Loucy (cell line): Measurements from ENCODE around the gene FRMD4A.

Experiments used
- H2AFZ ChIP-seq: fragments of 200-600 bp; sonication (generic); 2 replicates; pipeline ENCODE4 v1.6.0; 2016; ENCODE audit warnings: antibody characterized with exemption, mild to moderate bottlenecking, low read length, moderate library complexity
- H3F3A ChIP-seq: fragments of 200-600 bp; 2 replicates; pipeline ENCODE4 v1.6.0; 2016; ENCODE audit warnings: antibody characterized with exemption, low read depth, mild to moderate bottlenecking
- H3K27me3 ChIP-seq: fragments of 200-600 bp; sonication (generic); 2 replicates; pipeline ENCODE4 v1.6.1; 2014; ENCODE audit warnings: low read length, mild to moderate bottlenecking; ENCODE audit not compliant: insufficient read depth, poor library complexity, severe bottlenecking
- H3K36me3 ChIP-seq: fragments of 200-600 bp; sonication (generic); 2 replicates; pipeline ENCODE4 v1.6.1; 2016; ENCODE audit warnings: low read length; ENCODE audit not compliant: insufficient read depth
- H3K4me1 ChIP-seq: fragments of 200-600 bp; sonication (generic); 2 replicates; pipeline ENCODE4 v1.5.1; 2014; ENCODE audit warnings: low read length, mild to moderate bottlenecking; ENCODE audit not compliant: insufficient read depth, poor library complexity, severe bottlenecking
- H3K4me2 ChIP-seq: fragments of 200-600 bp; sonication (generic); 2 replicates; pipeline ENCODE4 v1.6.0; 2014; ENCODE audit warnings: antibody characterized with exemption, low read length, low read depth, mild to moderate bottlenecking; ENCODE audit not compliant: poor library complexity, severe bottlenecking
- H3K4me3 ChIP-seq: fragments of 200-600 bp; sonication (generic); 2 replicates; pipeline ENCODE4 v1.5.1; 2014; ENCODE audit warnings: low read length, mild to moderate bottlenecking, mixed read lengths; ENCODE audit not compliant: poor library complexity, severe bottlenecking
- H3K79me2 ChIP-seq: fragments of 200-600 bp; sonication (generic); 2 replicates; pipeline ENCODE4 v1.6.1; 2014; ENCODE audit warnings: low read length; ENCODE audit not compliant: insufficient read depth
- H3K9ac ChIP-seq: fragments of 200-600 bp; sonication (generic); 2 replicates; pipeline ENCODE4 v1.6.0; 2014; ENCODE audit warnings: mild to moderate bottlenecking, low read depth, low read length, moderate library complexity; ENCODE audit not compliant: poor library complexity, severe bottlenecking
- H3K9me2 ChIP-seq: fragments of 200-600 bp; sonication (generic); replicated peaks from 2 replicates; pipeline ENCODE4 v1.6.1; 2016; ENCODE audit warnings: low read depth, low read length, mixed read lengths
- H3K9me3 ChIP-seq: fragments of 200-600 bp; sonication (generic); 2 replicates; pipeline ENCODE4 v1.6.1; 2014; ENCODE audit warnings: mild to moderate bottlenecking, antibody characterized with exemption, low read length, low read depth; ENCODE audit not compliant: insufficient read depth
- H4K20me1 ChIP-seq: fragments of 200-600 bp; sonication (generic); 2 replicates; pipeline ENCODE4 v1.6.0; 2014; ENCODE audit warnings: antibody characterized with exemption, low read length, mild to moderate bottlenecking; ENCODE audit not compliant: insufficient read depth, poor library complexity, severe bottlenecking
- EZH2phosphoT487 ChIP-seq: fragments of 200-600 bp; IDR thresholded peaks from 2 replicates; pipeline ENCODE4 v1.6.1; 2018; ENCODE audit warnings: antibody characterized with exemption, mild to moderate bottlenecking, moderate library complexity, borderline replicate concordance
- TF ChIP-seq, protein P1 (sequence below): fragments of 200-600 bp; sonication (generic); conservative IDR thresholded peaks from 2 replicates; pipeline ENCODE4 v1.5.1; 2014; ENCODE audit warnings: mild to moderate bottlenecking, antibody characterized with exemption, low read length

The FRMD4A gene

GRCh38 chr10:13801907-13802288 lies 528.8 kb downstream of the FRMD4A start:
- Histone ChIP-seq H3K9me2 (no peaks in the 10 kb centered on the region), H3K9ac (no peak overlapping the region), H3K4me2 (no peak overlapping the region), H3K4me1 (peaks cover 20% of the 10 kb centered on the region), H3K36me3 (no peaks in the 10 kb centered on the region), H3K79me2 (no peaks in the 10 kb centered on the region), H3F3A (no peaks in the 10 kb centered on the region), H2AFZ (no peak overlapping the region), H4K20me1 (no peaks in the 10 kb centered on the region), H3K4me3 (no peak overlapping the region), H3K27me3 (no peaks in the 10 kb centered on the region), H3K9me3 (no peaks in the 10 kb centered on the region)
- TF ChIP-seq, protein P1, sequence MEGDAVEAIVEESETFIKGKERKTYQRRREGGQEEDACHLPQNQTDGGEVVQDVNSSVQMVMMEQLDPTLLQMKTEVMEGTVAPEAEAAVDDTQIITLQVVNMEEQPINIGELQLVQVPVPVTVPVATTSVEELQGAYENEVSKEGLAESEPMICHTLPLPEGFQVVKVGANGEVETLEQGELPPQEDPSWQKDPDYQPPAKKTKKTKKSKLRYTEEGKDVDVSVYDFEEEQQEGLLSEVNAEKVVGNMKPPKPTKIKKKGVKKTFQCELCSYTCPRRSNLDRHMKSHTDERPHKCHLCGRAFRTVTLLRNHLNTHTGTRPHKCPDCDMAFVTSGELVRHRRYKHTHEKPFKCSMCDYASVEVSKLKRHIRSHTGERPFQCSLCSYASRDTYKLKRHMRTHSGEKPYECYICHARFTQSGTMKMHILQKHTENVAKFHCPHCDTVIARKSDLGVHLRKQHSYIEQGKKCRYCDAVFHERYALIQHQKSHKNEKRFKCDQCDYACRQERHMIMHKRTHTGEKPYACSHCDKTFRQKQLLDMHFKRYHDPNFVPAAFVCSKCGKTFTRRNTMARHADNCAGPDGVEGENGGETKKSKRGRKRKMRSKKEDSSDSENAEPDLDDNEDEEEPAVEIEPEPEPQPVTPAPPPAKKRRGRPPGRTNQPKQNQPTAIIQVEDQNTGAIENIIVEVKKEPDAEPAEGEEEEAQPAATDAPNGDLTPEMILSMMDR: no peak
- no peak for TF ChIP-seq EZH2phosphoT487

DNA sequence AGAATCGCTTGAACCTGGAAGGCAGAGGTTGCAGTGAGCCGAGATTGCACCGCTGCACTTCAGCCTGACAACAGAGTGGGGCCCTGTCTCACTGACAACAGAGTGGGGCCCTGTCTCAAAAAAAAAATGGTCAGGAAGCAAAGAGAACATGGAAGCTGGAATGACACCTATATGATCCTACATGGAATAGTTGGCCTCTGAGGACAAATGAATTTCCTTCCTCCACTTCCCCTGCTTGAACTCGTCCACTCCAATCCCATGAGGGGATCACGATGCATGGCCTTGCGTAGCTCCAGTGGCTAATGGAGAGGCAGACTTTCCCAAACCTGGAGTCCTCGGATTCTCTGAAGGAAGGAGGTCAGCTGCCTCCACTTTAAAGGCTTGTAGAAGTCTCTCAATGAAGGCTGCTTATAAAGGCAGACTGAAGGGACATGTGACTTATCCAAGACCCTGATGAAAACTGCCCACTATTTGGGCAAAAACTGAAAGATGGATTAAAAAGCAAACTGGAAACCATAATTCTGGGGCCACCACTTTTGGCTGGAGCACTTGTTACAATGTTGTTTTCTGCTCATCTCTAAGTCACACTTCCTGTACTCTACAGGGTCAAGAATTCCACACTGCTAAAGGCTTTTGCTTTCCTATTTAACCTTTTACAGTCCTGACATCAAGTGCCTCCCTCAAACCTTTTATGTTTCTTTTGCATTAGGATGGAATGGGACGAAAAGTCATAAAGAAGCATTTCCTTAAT lies 529.4 kb downstream of the FRMD4A start:
- Histone ChIP-seq H3K9me2 (no peaks in the 10 kb centered on the region), H3K27me3 (no peaks in the 10 kb centered on the region), H3K4me2 (no peak overlapping the region), H3K9ac (no peak overlapping the region), H3K9me3 (no peaks in the 10 kb centered on the region), H2AFZ (no peak overlapping the region), H3K4me1 (peaks cover 21% of the 10 kb centered on the region), H3F3A (no peaks in the 10 kb centered on the region), H3K36me3 (no peaks in the 10 kb centered on the region), H3K79me2 (no peaks in the 10 kb centered on the region), H4K20me1 (no peaks in the 10 kb centered on the region), H3K4me3 (no peak overlapping the region)
- TF ChIP-seq, protein P1: no peak
- no peak for TF ChIP-seq EZH2phosphoT487

GRCh38 chr10:13797164-13797563 lies 533.6 kb downstream of the FRMD4A start:
- Histone ChIP-seq H3F3A (no peaks in the 10 kb centered on the region), H3K27me3 (no peaks in the 10 kb centered on the region)
- TF ChIP-seq, protein P1: no peak
- no peak for TF ChIP-seq EZH2phosphoT487

More at GRCh38 chr10:13797164-13797563, 533.6 kb downstream of the FRMD4A start:
- Histone ChIP-seq H3K79me2 (no peaks in the 10 kb centered on the region), H3K4me3 (no peak overlapping the region), H4K20me1 (no peaks in the 10 kb centered on the region), H3K9me2 (no peaks in the 10 kb centered on the region), H3K4me2 (no peak overlapping the region), H3K36me3 (no peaks in the 10 kb centered on the region), H3K9me3 (no peaks in the 10 kb centered on the region), H3K9ac (no peak overlapping the region), H2AFZ (no peak overlapping the region), H3K4me1 (peaks cover 36% of the 10 kb centered on the region)
